Fibroblast of skin of left quadriceps (primary cell): ENCODE data around the gene RBM19.

Experiments
- DNase-seq, 2 experiments: peaks; one replicate each; pipeline ENCODE4 v3.0.0-alpha.2; 2013; ENCODE audit warnings: low read depth in 2 of 2

RBM19 gene

DNA sequence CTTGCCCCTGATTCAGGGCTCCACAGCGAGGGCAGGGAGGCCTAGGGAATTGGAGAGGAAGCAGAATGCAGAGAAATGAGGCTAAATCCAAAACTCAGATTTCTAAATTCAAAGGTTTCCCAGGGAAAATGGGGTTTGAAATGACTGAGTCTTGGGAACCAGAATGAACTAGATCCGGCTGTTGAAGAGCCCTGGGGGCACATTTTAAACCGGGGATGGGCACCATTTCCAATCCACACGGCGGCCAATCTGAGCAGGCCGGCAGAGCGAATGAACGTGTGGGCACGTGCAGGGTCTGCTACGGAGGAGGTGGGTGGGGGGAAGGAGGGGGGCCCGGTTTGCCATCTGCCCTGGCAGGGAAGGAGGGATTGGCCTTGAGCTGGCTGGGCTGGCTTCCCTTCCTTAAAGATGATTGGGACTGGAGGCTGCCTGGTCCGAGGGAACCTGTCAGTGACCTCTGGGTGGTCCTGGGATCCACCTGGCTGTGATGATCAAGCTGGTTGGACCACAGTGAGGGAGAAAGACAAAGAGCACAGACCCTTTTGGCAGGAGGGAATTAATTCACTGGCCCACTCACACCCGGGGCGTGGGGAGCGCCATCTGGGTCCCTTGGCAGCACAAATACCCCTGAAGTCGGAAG is 161.0 kb downstream of the RBM19 start:
- DNase-seq, result no peak

GRCh38 chr12:113803759-113804140 is 162.4 kb downstream of the RBM19 start:
- no peak for DNase-seq

GRCh38 chr12:113802966-113803758 is 163.0 kb downstream of the RBM19 start:
- no peak for DNase-seq

GRCh38 chr12:113802000-113802749 is 163.9 kb downstream of the RBM19 start:
- no peak for DNase-seq

- DNase-seq, result no peak
Measured at GRCh38 chr12:113800201-113800600, 165.9 kb downstream of the RBM19 start.

DNA sequence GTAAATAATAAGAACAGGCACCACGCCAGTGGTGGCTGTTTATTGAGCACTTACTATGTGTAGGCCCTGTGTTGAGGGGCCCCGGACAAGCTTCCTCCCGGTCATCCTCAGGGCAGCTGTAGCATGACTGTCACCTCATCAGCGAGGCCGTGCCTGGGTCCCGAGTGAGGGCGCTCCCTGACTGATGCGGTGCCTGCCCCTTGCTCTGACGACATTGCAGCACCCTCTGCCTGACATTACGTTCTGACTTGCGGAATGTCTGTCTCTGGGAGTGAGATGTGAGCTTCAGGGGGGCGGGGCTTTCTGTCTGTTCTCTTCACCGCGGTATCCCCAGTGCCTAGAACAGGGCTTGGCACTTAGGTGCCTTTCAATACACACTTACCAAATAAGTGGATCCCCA is 167.6 kb downstream of the RBM19 start:
- no peak for DNase-seq

- no peak for DNase-seq
Measured at GRCh38 chr12:113797535-113797868, 168.6 kb downstream of the RBM19 start.

GRCh38 chr12:113796852-113797534 is 169.1 kb downstream of the RBM19 start:
- no peak for DNase-seq

DNA sequence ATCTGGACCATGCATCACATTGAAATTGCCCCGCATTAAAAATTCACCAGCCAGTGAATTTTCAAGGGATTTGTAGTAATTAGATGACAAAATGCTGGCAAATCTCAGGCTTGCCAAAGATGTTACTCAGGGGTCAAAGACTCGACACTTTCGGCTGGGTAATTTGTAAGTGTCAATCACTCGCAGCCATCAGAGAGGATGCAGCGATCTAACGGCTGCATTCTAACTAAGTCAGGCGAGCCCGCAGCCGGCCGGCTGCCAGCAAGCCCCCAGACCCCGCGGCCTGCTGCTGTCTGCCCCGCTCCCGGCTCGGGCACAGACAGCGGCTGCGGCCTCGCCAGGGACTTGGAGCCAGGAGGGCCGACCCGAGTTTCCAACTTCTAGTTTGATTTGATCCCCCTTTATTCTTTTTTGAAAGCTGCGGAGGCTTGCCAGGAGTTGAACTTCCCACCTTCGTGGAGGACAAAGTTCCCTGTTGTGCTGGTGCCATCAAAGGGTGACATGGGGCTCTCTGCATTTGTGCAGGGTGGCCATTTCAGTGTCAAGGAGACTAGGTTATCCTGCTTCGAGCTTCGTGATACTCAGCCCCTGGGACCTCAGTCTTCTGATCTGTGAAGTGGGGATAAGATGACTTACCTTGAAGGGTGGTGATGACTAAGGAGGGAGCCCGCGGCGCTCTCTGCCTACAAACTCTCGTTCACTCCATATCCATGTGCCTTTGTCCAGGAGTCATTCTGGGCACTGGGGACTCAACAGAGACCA is 169.9 kb downstream of the RBM19 start:
- no peak for DNase-seq

DNA sequence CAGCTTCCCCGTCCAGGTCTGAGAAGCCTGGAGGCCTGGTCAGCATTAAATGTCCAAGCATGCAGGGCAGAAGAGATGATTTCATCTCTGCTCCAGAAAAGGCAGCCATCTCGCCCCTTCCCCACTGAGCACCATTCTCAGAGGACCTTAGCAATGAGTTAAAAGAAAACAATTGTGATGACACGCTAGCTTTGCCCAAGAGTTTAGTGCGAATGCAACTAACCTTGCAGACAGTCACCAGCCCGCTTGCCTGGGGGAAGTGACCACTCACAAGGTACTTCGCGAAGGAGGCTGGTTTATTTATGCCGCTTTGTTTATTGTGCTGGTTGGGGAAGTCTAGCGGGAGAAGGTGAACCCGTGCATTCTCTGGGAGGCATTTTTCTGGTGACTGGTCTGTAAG is 170.7 kb downstream of the RBM19 start:
- no peak for DNase-seq

DNA sequence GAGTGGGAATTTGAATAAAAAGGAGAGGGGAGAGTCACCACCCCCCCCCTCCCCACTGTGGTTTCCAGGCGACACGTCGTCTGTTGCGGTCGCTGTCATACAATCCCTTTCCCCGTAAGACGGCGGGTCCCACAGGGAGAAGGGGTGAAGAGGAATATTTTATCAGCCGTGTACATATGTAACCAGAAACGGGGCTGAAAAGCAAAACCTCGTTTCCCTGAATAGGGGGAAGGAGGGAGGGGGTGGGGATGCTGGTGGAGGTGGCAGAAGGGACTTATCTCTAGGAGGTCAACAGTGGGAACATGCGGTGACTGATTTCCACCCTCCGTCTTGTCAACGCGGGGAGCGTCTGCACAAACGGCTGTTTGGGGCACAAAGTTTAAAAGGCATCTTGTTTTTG is 171.4 kb downstream of the RBM19 start:
- no peak for DNase-seq

DNA sequence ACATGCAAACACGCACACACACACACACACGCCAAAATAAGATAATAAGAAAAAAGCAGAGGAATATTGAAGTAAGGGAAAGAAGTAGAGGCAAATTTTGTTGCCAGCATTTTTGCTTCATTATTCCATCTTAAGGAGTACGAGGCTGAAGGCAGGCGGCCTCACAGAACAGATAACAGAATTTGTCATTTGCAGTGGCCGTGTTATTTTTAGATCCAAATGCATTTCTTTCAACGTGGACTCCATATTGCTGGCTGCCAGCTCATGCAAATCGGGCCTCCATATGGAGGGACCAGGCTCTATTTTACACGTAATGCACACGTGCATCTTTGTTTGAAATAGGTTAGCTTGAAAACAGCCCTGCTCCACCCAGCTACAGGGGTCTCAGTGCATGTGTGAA is 172.9 kb downstream of the RBM19 start:
- no peak for DNase-seq

DNA sequence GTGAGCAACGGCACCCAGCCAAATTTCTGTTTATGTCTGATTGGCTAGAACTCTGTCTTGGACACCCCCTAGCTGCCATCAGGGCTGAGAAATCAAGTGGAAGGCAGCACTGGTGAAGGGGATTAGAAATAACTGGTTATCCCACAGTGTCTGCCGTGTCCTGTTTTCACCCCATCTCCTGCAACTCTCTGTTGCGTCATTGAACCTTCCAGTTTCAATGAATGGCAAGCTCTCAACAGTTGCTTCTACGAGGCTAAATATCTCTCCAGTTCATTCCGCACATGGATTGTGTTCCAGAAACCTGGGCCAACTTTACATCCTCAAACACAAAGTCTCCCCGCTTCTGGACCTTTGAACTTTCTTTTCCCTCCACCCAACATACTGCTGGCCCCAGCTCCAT is 173.7 kb downstream of the RBM19 start:
- DNase-seq, result no peak

- peak; percentile 43 to 48 for DNase-seq
Measured at GRCh38 chr12:113788020-113788856, 177.9 kb downstream of the RBM19 start.

GRCh38 chr12:113786107-113786506 is 180.0 kb downstream of the RBM19 start:
- no peak for DNase-seq

GRCh38 chr12:113783811-113784210 is 182.3 kb downstream of the RBM19 start:
- DNase-seq, result no peak

DNA sequence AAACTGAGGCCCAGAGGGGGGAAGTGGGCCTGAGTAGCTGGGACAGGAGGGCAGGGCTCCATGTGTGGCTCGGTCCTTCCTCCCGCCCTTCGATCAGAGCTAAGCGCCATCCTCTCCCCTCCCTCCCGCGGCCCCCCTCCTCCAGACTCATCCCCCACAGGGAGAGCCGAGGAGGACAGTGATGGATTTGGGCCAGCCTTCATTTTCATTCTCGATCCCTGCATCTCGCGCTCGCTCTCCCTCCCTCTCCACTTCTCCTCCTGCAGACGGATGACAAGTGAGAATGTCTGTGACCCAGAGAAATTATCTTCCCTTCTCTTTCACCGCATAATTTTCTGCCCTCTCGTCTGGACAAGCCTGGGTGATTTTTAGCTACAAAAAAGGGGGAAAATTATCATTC is 183.3 kb downstream of the RBM19 start:
- DNase-seq, result no peak

DNA sequence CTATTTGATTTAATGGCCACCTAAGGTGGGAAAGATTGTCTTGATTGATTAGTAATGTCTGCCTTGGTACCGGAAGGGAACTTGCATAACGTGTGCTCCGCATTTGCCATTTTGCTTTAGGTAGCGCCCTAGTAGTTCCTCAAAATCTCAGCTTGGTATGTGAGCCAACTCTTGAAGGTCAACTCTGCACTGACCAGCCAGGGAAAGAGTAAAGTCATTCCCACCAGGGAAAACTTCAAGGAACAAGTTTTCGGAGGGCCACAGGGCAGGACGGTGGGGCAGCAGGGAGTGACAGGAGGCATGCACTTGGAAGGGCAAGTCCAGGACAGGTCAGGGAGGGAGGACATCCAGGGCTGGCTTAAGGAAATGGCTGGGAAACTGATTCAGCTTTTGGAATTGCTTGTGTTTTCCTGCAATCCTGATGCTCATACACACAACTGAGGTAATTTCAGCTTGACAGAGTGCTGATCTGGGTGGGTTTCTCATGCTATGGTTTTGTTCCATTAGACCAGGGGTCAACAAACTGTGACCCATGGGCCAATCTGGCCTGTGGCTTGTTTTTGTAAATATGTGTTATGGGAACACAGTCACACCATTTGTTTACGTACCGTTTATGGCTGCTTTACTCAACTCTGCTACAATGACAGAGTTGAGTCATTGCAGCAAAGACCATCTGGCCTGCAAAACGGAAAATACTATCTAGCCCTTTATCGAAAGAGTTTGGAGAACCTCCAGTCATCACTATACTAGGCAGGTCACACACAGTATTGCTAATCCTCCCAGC is 184.5 kb downstream of the RBM19 start:
- no peak for DNase-seq

DNA sequence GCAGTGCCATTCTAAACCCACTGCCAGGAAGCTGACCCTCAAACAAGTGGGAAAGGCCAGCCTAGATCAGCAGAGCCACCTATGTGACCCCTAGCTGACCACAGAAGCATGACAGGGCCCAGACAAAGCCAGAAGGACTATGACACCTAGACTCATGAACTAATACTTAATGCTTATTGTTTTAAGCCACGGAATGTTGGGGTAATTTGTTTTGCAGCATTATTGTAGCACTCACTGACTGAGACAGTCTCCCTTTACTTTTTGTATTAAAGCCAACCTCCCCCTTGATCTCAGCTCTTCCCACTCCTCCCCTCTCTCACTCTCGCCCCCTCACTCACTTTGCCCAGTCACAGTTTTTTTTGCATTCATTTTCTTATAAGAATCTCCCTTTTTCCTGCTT is 186.4 kb downstream of the RBM19 start:
- DNase-seq, result no peak
